ENCODE data around the gene CREBBP. TPM values are rescaled to one million over a fixed set of nuclear protein-coding genes. Genes with fewer than 3 reads are reported as not detected.

The CREBBP gene
- polyA plus RNA-seq, 2 of the 4 experiments (the other 2 are of a cell fraction), result 8.0 to 13.4 TPM

GRCh38 chr16:3872216-3872895 is 8.2 kb downstream of the CREBBP start:
- Histone ChIP-seq H3K27ac (no peak overlapping the region), H3K4me1 (peaks cover 32% of the 10 kb centered on the region), H3K4me3 (no peak overlapping the region), H3K4me2 (peak overlapping the region; percentile 36; the same call in 1 of the 3 replicates), H3K9me3 (no peaks in the 10 kb centered on the region)
- POLR2A ChIA-PET, result no interaction called here
- WGBS (ENCODE audit: missing lambda C conversion rate), result 90% methylated on average over 12 of the region's 12 CpGs
- TF ChIP-seq ZNF302 (CRISPR knock-in tag; IDR thresholded peaks at IDR 0.05) (no peak), HOXB5 (CRISPR knock-in tag; IDR thresholded peaks at IDR 0.05) (no peak), ESRRA (IDR thresholded peaks at IDR 0.05; ENCODE audit: borderline replicate concordance, low read length) (no peak), CTCF (IDR thresholded peaks at IDR 0.05) (no peak), TP53 (CRISPR knock-in tag; IDR thresholded peaks at IDR 0.05) (no peak), HDAC2 (IDR thresholded peaks at IDR 0.05) (no peak), USF2 (IDR thresholded peaks at IDR 0.05) (no peak), BCL3 (IDR thresholded peaks at IDR 0.05) (no peak), RAD21 (conservative IDR thresholded peaks at IDR 0.05 in 1 of 2, IDR thresholded peaks at IDR 0.05 in 1 of 2) (no peak), EHF (CRISPR knock-in tag; IDR thresholded peaks at IDR 0.05) (no peak), MYC (IDR thresholded peaks at IDR 0.05; ENCODE audit: borderline replicate concordance, low read length) (no peak), JUN (IDR thresholded peaks at IDR 0.05) (no peak), HEYL (CRISPR knock-in tag; IDR thresholded peaks at IDR 0.05) (no peak), CHD2 (IDR thresholded peaks at IDR 0.05; ENCODE audit: low read length, partially characterized antibody) (no peak), ELK1 (IDR thresholded peaks at IDR 0.05; ENCODE audit: low read depth, low read length) (no peak), HMGXB4 (CRISPR knock-in tag; IDR thresholded peaks at IDR 0.05; ENCODE audit: borderline replicate concordance) (no peak), NR3C1 (IDR thresholded peaks at IDR 0.05) (no peak), MAFK (IDR thresholded peaks at IDR 0.05; ENCODE audit: partially characterized antibody) (no peak)
- FAIRE-seq (no peak), DNase-seq (ENCODE audit: low read depth in 1 of 2, low spot score in 1 of 2) (no peak), ATAC-seq (peak in 1 of 2 experiments; percentile 43; a peak in 3 of 6 replicates)
- CTCF ChIA-PET, result interaction anchor here (0.6 to 2.4 kb wide), 5 partner anchors 10 to 622 kb away, joined by 3 to 9 read pairs (median 4); no protein-coding TSS in a partner anchor

GRCh38 chr16:3868967-3869366 is 11.5 kb downstream of the CREBBP start:
- peaks cover 22% of the 10 kb centered on the region for H3K4me1 ChIP-seq
- no peak for FAIRE-seq
- no peak for DNase-seq (ENCODE audit: low read depth in 1 of 2, low spot score in 1 of 2)
- no peak overlapping the region for H3K27ac ChIP-seq
- H3K4me3 ChIP-seq, result no peak overlapping the region
- H3K4me2 ChIP-seq, result no peak overlapping the region
- no peak; a peak in 1 of 6 replicates for ATAC-seq
- TF ChIP-seq CBX8 (IDR thresholded peaks at IDR 0.05) (no peak), TFCP2L1 (CRISPR knock-in tag; IDR thresholded peaks at IDR 0.05) (no peak), HDAC2 (IDR thresholded peaks at IDR 0.05) (no peak), PBX3 (IDR thresholded peaks at IDR 0.05) (no peak), USF2 (IDR thresholded peaks at IDR 0.05) (no peak), POLR2AphosphoS2 (conservative IDR thresholded peaks at IDR 0.05; ENCODE audit: low read length) (no peak)
- H3K9me3 ChIP-seq, result no peaks in the 10 kb centered on the region
- WGBS (ENCODE audit: missing lambda C conversion rate), result 100% methylated on average over 3 of the region's 3 CpGs
- POLR2A ChIA-PET, result no interaction called here
- CTCF ChIA-PET, result interaction anchor here (1.6 kb wide), 1 partner anchor 11 kb away, joined by 3 read pairs; no protein-coding TSS in a partner anchor

Data from A549 (cell line).